Left ventricle myocardium inferior (tissue), 1 donor: ENCODE measurements around the gene CADPS. TPM values are rescaled to one million over a fixed set of nuclear protein-coding genes. Genes with fewer than 3 reads are reported as not detected.

Experiments
- DNase-seq: peaks from one replicate; pipeline ENCODE4 v3.0.0-alpha.2; 2020
- H3K27ac ChIP-seq: fragments of 200-600 bp; replicated peaks from 2 replicates; pipeline ENCODE4 v1.8.0; 2021
- H3K27me3 ChIP-seq: fragments of 200-600 bp; 2 replicates; pipeline ENCODE4 v1.8.0; 2021; ENCODE audit warnings: low read depth
- H3K36me3 ChIP-seq: fragments of 200-600 bp; 2 replicates; pipeline ENCODE4 v1.8.0; 2021
- H3K4me1 ChIP-seq: fragments of 200-600 bp; 2 replicates; pipeline ENCODE4 v1.8.0; 2021
- H3K4me3 ChIP-seq: fragments of 200-600 bp; 2 replicates; pipeline ENCODE4 v1.8.0; 2021; ENCODE audit warnings: mild to moderate bottlenecking, moderate library complexity
- H3K9me3 ChIP-seq: fragments of 200-600 bp; replicated peaks from 2 replicates; pipeline ENCODE4 v1.8.0; 2021
- CTCF ChIP-seq: fragments of 200-600 bp; IDR thresholded peaks from 2 replicates; pipeline ENCODE4 v1.8.0; 2021; ENCODE audit warnings: antibody characterized with exemption, mild to moderate bottlenecking, borderline replicate concordance
- intact Hi-C: fragments of 100-400 bp; cut with micrococcal nuclease; formaldehyde crosslinking; loops from one replicate; pipeline ENCODE4 v1.11.0; 2022
- total RNA-seq: library from RNA; stranded (reverse); fragmentation: NEBNext Ultra II Directional; extraction: Animal tissue kit (Norgen Biotek cat#: 25700); gene quantifications from one replicate; pipeline ENCODE4 v1.2.1, GENCODE V29; 2021
- donor health status: DM: no; HTN: yes; CAD: no; lungs with severe emphysema.

The CADPS gene
- total RNA-seq, 1 donor from 2014 or later = 25.0 TPM

GRCh38 chr3:62375655-62376453, 499.4 kb downstream of the CADPS start:
- intact Hi-C loops = no loop called here
- no peak for TF ChIP-seq CTCF
- DNase-seq = no peak
- peaks cover 42% of the 10 kb centered on the region for H3K4me1 ChIP-seq
- H3K9me3 ChIP-seq = no peaks in the 10 kb centered on the region
- peaks cover 100% of the 10 kb centered on the region for H3K27me3 ChIP-seq
- no peak overlapping the region for H3K27ac ChIP-seq
- H3K4me3 ChIP-seq = no peak overlapping the region
- H3K36me3 ChIP-seq = no peaks in the 10 kb centered on the region

GRCh38 chr3:62374341-62375218, 500.6 kb downstream of the CADPS start:
- Histone ChIP-seq H3K4me1 (peaks cover 55% of the 10 kb centered on the region), H3K4me3 (peak overlapping the region; percentile 47)

GRCh38 chr3:62373714-62374333, 501.4 kb downstream of the CADPS start:
- H3K36me3 ChIP-seq = no peaks in the 10 kb centered on the region
- intact Hi-C loops = no loop called here
- H3K27me3 ChIP-seq = peaks cover 100% of the 10 kb centered on the region
- H3K27ac ChIP-seq = no peak overlapping the region
- H3K9me3 ChIP-seq = no peaks in the 10 kb centered on the region
- peak overlapping the region; percentile 47 for H3K4me3 ChIP-seq
- TF ChIP-seq CTCF = no peak
- H3K4me1 ChIP-seq = peaks cover 62% of the 10 kb centered on the region
- no peak for DNase-seq

More at GRCh38 chr3:62374341-62375218, 500.6 kb downstream of the CADPS start:
- DNase-seq = no peak
- intact Hi-C loops = no loop called here
- Histone ChIP-seq H3K9me3 (no peaks in the 10 kb centered on the region), H3K27me3 (peaks cover 100% of the 10 kb centered on the region), H3K27ac (no peak overlapping the region), H3K36me3 (no peaks in the 10 kb centered on the region)
- no peak for TF ChIP-seq CTCF

GRCh38 chr3:62373215-62373614, 502.0 kb downstream of the CADPS start, which contains the start of gene FEZF2:
Gene FEZF2 (minus strand): TSS chr3:62373550. CDS start chr3:62372868, 682 bp downstream.
- peaks cover 63% of the 10 kb centered on the region for H3K4me1 ChIP-seq

More at GRCh38 chr3:62373215-62373614, 502.0 kb downstream of the CADPS start, which contains the start of gene FEZF2:
- no peak for DNase-seq
- no peaks in the 10 kb centered on the region for H3K36me3 ChIP-seq
- no peak within 1 kb of the TSS for H3K27ac ChIP-seq
- no peaks in the 10 kb centered on the region for H3K9me3 ChIP-seq
- H3K4me3 ChIP-seq = peak within 1 kb of the TSS; percentile 47
- H3K27me3 ChIP-seq = peaks cover 100% of the 10 kb centered on the region
- intact Hi-C loops = no loop called here
- no peak for TF ChIP-seq CTCF
